GM12891 (cell line): ENCODE measurements around the gene GNAQ.

Experiments used
- PAX5 ChIP-seq: IDR thresholded peaks from 2 replicates; pipeline ENCODE4 v1.6.1; 2011; ENCODE audit warnings: low read length, moderate library complexity, mild to moderate bottlenecking; ENCODE audit not compliant: insufficient read depth, severe bottlenecking
- POLR2A ChIP-seq: IDR thresholded peaks from 2 replicates; pipeline ENCODE4 v1.6.1; 2011; ENCODE audit warnings: low read depth, low read length, control low read depth
- POLR2AphosphoS5 ChIP-seq: IDR thresholded peaks from 2 replicates; pipeline ENCODE4 v1.6.1; 2011; ENCODE audit warnings: low read depth, low read length, control low read depth
- POU2F2 ChIP-seq: IDR thresholded peaks from 2 replicates; pipeline ENCODE4 v1.6.1; 2011; ENCODE audit warnings: low read depth, mild to moderate bottlenecking, control low read depth, low read length, moderate library complexity
- TAF1 ChIP-seq: IDR thresholded peaks from 2 replicates; pipeline ENCODE4 v1.6.1; 2011; ENCODE audit warnings: low read depth, low read length, control low read depth

- TF ChIP-seq PAX5 = no peak
- TF ChIP-seq POLR2A = no peak
- no peak for TF ChIP-seq POLR2AphosphoS5
- no peak for TF ChIP-seq POU2F2
- no peak for TF ChIP-seq TAF1
Observed at GRCh38 chr9:77833561-77834429, 197.8 kb downstream of the GNAQ start.
